Neural progenitor cell (in vitro differentiated cells): ENCODE data around the gene UHMK1. TPM values are rescaled to one million over a fixed set of nuclear protein-coding genes. Genes with fewer than 3 reads are reported as not detected.

ENCODE experiments used
- DNase-seq: peaks from one replicate; pipeline ENCODE4 v3.0.0-alpha.2; 2016; ENCODE audit warnings: low spot score
- H2AFZ ChIP-seq: fragments of 200-600 bp; sonication (generic); replicated peaks from 2 replicates; pipeline ENCODE4 v1.6.1; 2016; ENCODE audit warnings: antibody characterized with exemption
- H3F3A ChIP-seq: fragments of 200-600 bp; sonication (generic); 2 replicates; pipeline ENCODE4 v1.6.1; 2016; ENCODE audit warnings: antibody characterized with exemption, low read depth
- H3K27ac ChIP-seq: fragments of 200-600 bp; sonication (generic); 2 replicates; pipeline ENCODE4 v1.5.1; 2016; ENCODE audit warnings: mild to moderate bottlenecking
- H3K27me3 ChIP-seq: fragments of 200-600 bp; sonication (generic); 2 replicates; pipeline ENCODE4 v1.6.1; 2016; ENCODE audit warnings: mild to moderate bottlenecking, moderate library complexity
- H3K36me3 ChIP-seq: fragments of 200-600 bp; sonication (generic); 2 replicates; pipeline ENCODE4 v1.5.1; 2016
- H3K4me1 ChIP-seq: fragments of 200-600 bp; sonication (generic); 2 replicates; pipeline ENCODE4 v1.6.1; 2016; ENCODE audit warnings: mixed run types
- H3K4me2 ChIP-seq: fragments of 200-600 bp; sonication (generic); 2 replicates; pipeline ENCODE4 v1.6.1; 2016
- H3K4me3 ChIP-seq: fragments of 200-600 bp; sonication (generic); 2 replicates; pipeline ENCODE4 v1.5.1; 2016
- H3K79me2 ChIP-seq: fragments of 200-600 bp; sonication (generic); 2 replicates; pipeline ENCODE4 v1.6.1; 2016; ENCODE audit warnings: low read depth
- H3K9ac ChIP-seq: fragments of 200-600 bp; sonication (generic); 2 replicates; pipeline ENCODE4 v1.6.1; 2016
- H3K9me3 ChIP-seq: fragments of 200-600 bp; sonication (generic); 2 replicates; pipeline ENCODE4 v1.5.1; 2016; ENCODE audit warnings: low read depth
- H4K20me1 ChIP-seq: fragments of 200-600 bp; sonication (generic); 2 replicates; pipeline ENCODE4 v1.6.1; 2016; ENCODE audit warnings: low read depth
- H3K27ac Mint-ChIP-seq: 3 replicates; pipeline ENCODE4 v1.8.0; 2021; ENCODE audit warnings: mixed read lengths
- H3K27me3 Mint-ChIP-seq: 2 replicates; pipeline ENCODE4 v1.8.0; 2022; ENCODE audit warnings: low read depth, mild to moderate bottlenecking, inconsistent platforms, moderate library complexity, mixed read lengths; ENCODE audit not compliant: insufficient read depth
- H3K36me3 Mint-ChIP-seq: 3 replicates; pipeline ENCODE4 v1.8.0; 2021; ENCODE audit warnings: mixed read lengths
- H3K4me1 Mint-ChIP-seq: 3 replicates; pipeline ENCODE4 v1.8.0; 2021; ENCODE audit warnings: mixed read lengths
- H3K4me3 Mint-ChIP-seq: 3 replicates; pipeline ENCODE4 v1.8.0; 2021; ENCODE audit warnings: mild to moderate bottlenecking, moderate library complexity, mixed read lengths
- H3K9me3 Mint-ChIP-seq: 3 replicates; pipeline ENCODE4 v1.8.0; 2020; ENCODE audit warnings: mixed read lengths
- EZH2 ChIP-seq: fragments of 200-600 bp; sonication (generic); IDR thresholded peaks from 2 replicates; pipeline ENCODE4 v1.6.1; 2017; ENCODE audit warnings: antibody characterized with exemption, mild to moderate bottlenecking, moderate library complexity
- EZH2phosphoT487 ChIP-seq: fragments of 200-600 bp; sonication (generic); IDR thresholded peaks from 2 replicates; pipeline ENCODE4 v1.6.1; 2017; ENCODE audit warnings: antibody characterized with exemption
- total RNA-seq: library from RNA; depleted of rRNA; stranded (reverse); fragments of >200 nt; gene quantifications from 2 replicates; pipeline ENCODE4 v1.2.3, GENCODE V29; 2015; ENCODE audit warnings: low replicate concordance
- TF ChIP-seq, protein P1 (sequence below): fragments of 200-600 bp; sonication (generic); IDR thresholded peaks from 2 replicates; pipeline ENCODE4 v1.5.1; 2017; ENCODE audit warnings: antibody characterized with exemption, mild to moderate bottlenecking

Gene UHMK1
- total RNA-seq, 1 donor from 2014 or later = 48.8 TPM

DNA sequence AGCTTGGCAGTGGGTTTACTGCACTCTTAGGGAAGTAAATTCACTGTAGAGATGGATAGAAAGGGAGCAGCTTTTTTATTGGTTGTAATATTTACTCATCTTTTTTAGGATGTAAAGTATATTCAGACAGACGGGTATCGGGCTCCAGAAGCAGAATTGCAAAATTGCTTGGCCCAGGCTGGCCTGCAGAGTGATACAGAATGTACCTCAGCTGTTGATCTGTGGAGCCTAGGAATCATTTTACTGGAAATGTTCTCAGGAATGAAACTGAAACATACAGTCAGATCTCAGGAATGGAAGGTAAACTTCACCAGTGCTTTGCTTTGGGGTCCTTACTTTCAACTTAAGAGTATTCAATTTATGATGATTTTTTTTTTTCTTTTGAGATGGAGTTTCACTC lies 3.2 kb downstream of the UHMK1 start:
- peaks cover 10% of the 10 kb centered on the region for H3K9me3 Mint-ChIP-seq
- Histone ChIP-seq H3K27ac (no peak overlapping the region), H3K27me3 (no peaks in the 10 kb centered on the region), H3K9me3 (peaks cover 5% of the 10 kb centered on the region), H3K4me1 (peaks cover 8% of the 10 kb centered on the region), H4K20me1 (peaks cover 27% of the 10 kb centered on the region), H3K9ac (no peak overlapping the region), H3K4me3 (no peak overlapping the region), H3K36me3 (peaks cover 14% of the 10 kb centered on the region), H3F3A (no peaks in the 10 kb centered on the region), H3K79me2 (peaks cover 53% of the 10 kb centered on the region), H2AFZ (no peak overlapping the region), H3K4me2 (no peak overlapping the region)
- TF ChIP-seq EZH2phosphoT487 (no peak), EZH2 (no peak)
- TF ChIP-seq, protein P1, sequence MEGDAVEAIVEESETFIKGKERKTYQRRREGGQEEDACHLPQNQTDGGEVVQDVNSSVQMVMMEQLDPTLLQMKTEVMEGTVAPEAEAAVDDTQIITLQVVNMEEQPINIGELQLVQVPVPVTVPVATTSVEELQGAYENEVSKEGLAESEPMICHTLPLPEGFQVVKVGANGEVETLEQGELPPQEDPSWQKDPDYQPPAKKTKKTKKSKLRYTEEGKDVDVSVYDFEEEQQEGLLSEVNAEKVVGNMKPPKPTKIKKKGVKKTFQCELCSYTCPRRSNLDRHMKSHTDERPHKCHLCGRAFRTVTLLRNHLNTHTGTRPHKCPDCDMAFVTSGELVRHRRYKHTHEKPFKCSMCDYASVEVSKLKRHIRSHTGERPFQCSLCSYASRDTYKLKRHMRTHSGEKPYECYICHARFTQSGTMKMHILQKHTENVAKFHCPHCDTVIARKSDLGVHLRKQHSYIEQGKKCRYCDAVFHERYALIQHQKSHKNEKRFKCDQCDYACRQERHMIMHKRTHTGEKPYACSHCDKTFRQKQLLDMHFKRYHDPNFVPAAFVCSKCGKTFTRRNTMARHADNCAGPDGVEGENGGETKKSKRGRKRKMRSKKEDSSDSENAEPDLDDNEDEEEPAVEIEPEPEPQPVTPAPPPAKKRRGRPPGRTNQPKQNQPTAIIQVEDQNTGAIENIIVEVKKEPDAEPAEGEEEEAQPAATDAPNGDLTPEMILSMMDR = no peak
- no peak for DNase-seq
- H3K27ac Mint-ChIP-seq = no peak overlapping the region
- H3K4me3 Mint-ChIP-seq = no peak overlapping the region
- peaks cover 12% of the 10 kb centered on the region for H3K36me3 Mint-ChIP-seq
- H3K27me3 Mint-ChIP-seq = no peaks in the 10 kb centered on the region
- H3K4me1 Mint-ChIP-seq = peaks cover 13% of the 10 kb centered on the region

DNA sequence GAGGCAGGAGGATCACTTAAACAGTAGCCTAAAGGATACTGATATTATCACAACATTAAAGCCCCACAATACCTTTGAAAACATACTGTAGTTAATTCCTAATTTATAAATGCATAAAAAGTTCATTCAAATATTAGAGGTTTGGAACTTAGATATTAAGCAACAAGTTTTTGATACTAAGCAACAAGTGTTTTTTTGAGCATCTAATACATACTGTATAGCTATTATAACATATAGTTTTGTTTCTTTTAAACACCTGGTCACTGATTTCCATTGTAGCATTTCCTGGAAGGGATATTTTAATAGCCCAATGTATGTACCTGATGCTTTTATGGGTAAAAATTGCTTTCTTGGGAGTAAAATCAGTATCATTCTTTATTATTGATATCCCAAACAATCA lies 4.5 kb downstream of the UHMK1 start:
- Histone ChIP-seq H3K27ac (no peak overlapping the region), H3K36me3 (peaks cover 19% of the 10 kb centered on the region), H4K20me1 (peaks cover 27% of the 10 kb centered on the region), H3K27me3 (no peaks in the 10 kb centered on the region), H3K4me2 (no peak overlapping the region), H3K4me3 (no peak overlapping the region), H2AFZ (no peak overlapping the region), H3F3A (no peaks in the 10 kb centered on the region), H3K79me2 (peaks cover 53% of the 10 kb centered on the region), H3K9me3 (peaks cover 3% of the 10 kb centered on the region), H3K9ac (no peak overlapping the region), H3K4me1 (peaks cover 8% of the 10 kb centered on the region)
- H3K36me3 Mint-ChIP-seq = peaks cover 14% of the 10 kb centered on the region
- H3K4me3 Mint-ChIP-seq = no peak overlapping the region
- peaks cover 13% of the 10 kb centered on the region for H3K4me1 Mint-ChIP-seq
- no peak for DNase-seq
- peaks cover 4% of the 10 kb centered on the region for H3K9me3 Mint-ChIP-seq
- H3K27ac Mint-ChIP-seq = no peak overlapping the region
- H3K27me3 Mint-ChIP-seq = no peaks in the 10 kb centered on the region
- TF ChIP-seq, protein P1 = no peak
- TF ChIP-seq EZH2 = no peak
- TF ChIP-seq EZH2phosphoT487 = no peak

DNA sequence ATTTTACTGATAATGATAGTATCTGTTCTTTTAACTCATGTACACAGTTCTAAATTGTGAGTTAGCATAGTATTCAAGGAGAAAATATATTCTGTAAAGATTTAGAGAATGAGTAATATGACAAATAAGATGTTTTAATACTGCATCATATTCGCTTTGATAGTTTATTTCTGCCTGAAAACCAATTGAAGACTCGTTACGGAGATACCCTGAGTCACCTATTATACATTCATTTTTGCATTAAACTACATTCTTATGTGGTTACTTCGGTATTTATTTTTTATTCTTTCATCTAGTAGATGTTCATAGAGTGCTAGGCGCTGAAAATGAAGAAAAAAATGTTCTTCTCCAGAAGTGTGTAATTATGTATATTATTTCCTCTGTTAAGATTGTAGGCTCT lies 5.3 kb downstream of the UHMK1 start:
- H3F3A ChIP-seq = no peaks in the 10 kb centered on the region
- TF ChIP-seq EZH2phosphoT487 = no peak
- Mint-ChIP-seq H3K27ac (no peak overlapping the region), H3K4me1 (peaks cover 10% of the 10 kb centered on the region), H3K4me3 (no peak overlapping the region), H3K27me3 (peaks cover 2% of the 10 kb centered on the region), H3K36me3 (peaks cover 16% of the 10 kb centered on the region), H3K9me3 (no peaks in the 10 kb centered on the region)
- peaks cover 27% of the 10 kb centered on the region for H4K20me1 ChIP-seq
- H3K4me3 ChIP-seq = no peak overlapping the region
- peaks cover 19% of the 10 kb centered on the region for H3K36me3 ChIP-seq
- H3K4me1 ChIP-seq = peaks cover 8% of the 10 kb centered on the region
- H3K9me3 ChIP-seq = no peaks in the 10 kb centered on the region
- H2AFZ ChIP-seq = no peak overlapping the region
- H3K4me2 ChIP-seq = no peak overlapping the region
- no peak overlapping the region for H3K9ac ChIP-seq
- no peak for DNase-seq
- peaks cover 44% of the 10 kb centered on the region for H3K79me2 ChIP-seq
- H3K27me3 ChIP-seq = no peaks in the 10 kb centered on the region
- H3K27ac ChIP-seq = no peak overlapping the region

DNA sequence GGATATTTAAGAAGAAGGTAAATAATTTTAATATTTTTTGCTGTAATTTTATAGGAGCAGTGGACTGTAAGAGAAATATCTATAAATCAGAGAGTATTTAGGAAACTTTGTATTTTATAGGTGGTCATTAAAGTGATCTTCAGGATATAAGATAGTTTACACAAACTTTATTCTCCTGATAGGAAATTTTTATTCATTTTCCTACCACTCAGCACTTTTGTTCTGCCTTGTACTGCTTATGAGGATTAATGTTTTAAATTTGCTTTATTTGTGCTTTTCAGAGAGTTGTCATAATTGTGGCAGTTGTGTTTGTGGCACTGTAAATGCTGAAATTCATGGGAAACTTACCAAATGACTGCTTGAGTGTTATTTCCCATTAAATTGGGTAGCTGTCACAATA lies 29.7 kb downstream of the UHMK1 start:
- H3K4me3 Mint-ChIP-seq = no peak overlapping the region
- no peaks in the 10 kb centered on the region for H3K9me3 ChIP-seq

More for the DNA sequence above, 29.7 kb downstream of the UHMK1 start:
- DNase-seq = no peak
- H3K4me1 Mint-ChIP-seq = no peaks in the 10 kb centered on the region
- no peaks in the 10 kb centered on the region for H3K27me3 Mint-ChIP-seq
- H3K36me3 ChIP-seq = peaks cover 11% of the 10 kb centered on the region
- peaks cover 16% of the 10 kb centered on the region for H4K20me1 ChIP-seq
- peaks cover 10% of the 10 kb centered on the region for H3K36me3 Mint-ChIP-seq
- peaks cover 9% of the 10 kb centered on the region for H3F3A ChIP-seq
- no peak overlapping the region for H2AFZ ChIP-seq
- no peaks in the 10 kb centered on the region for H3K27me3 ChIP-seq
- H3K79me2 ChIP-seq = peaks cover 5% of the 10 kb centered on the region
- TF ChIP-seq EZH2phosphoT487 = no peak
- no peak for TF ChIP-seq EZH2
- TF ChIP-seq, protein P1 = no peak
- no peaks in the 10 kb centered on the region for H3K9me3 Mint-ChIP-seq
- no peak overlapping the region for H3K4me3 ChIP-seq
- H3K4me1 ChIP-seq = peaks cover 16% of the 10 kb centered on the region
- no peak overlapping the region for H3K4me2 ChIP-seq
- H3K9ac ChIP-seq = no peak overlapping the region
- H3K27ac Mint-ChIP-seq = no peak overlapping the region
- H3K27ac ChIP-seq = no peak overlapping the region
